Motor neuron (in vitro differentiated cells): ENCODE data around the gene HM13. TPM values are rescaled to one million over a fixed set of nuclear protein-coding genes. Genes with fewer than 3 reads are reported as not detected.
"Not testable (repeated sequence)": the region's sequence is repeated elsewhere in the genome, so short reads cannot be mapped to it uniquely, and the experiment has no call there.

Source experiments
- ATAC-seq, 8 experiments: fragments of 200-7000 bp; cut with Tn5 transposase; replicated peaks in 6 of 8; 2 replicates each; pipeline ENCODE4 v1.8.0; 2021; ENCODE audit warnings: mild to moderate bottlenecking in 8 of 8, moderate library complexity in 8 of 8
- H3K27ac ChIP-seq, 2 donors: fragments of 250-450 bp; sonication (Bioruptor Pico); 2 replicates each; pipeline ENCODE4 v1.9.0; 2021; ENCODE audit warnings: antibody characterized with exemption in 2 of 2, mild to moderate bottlenecking in 2 of 2, moderate library complexity in 1 of 2
- H3K4me1 ChIP-seq, 2 donors: fragments of 250-450 bp; sonication (Bioruptor Pico); replicated peaks in 1 of 2; 2 replicates each; pipeline ENCODE4 v1.6.1; 2021; ENCODE audit warnings: antibody characterized with exemption in 2 of 2, mild to moderate bottlenecking in 2 of 2, moderate library complexity in 1 of 2
- H3K4me3 ChIP-seq, 5 donors: fragments of 250-450 bp; sonication (Bioruptor Pico); 2 replicates each; pipeline ENCODE4 v1.9.0; 2021; ENCODE audit warnings: antibody characterized with exemption in 5 of 5, mild to moderate bottlenecking in 5 of 5, moderate library complexity in 4 of 5
- WGBS, 10 experiments: fragments of 450-650 bp; shearing (Covaris generic); methylation state at CpG; one replicate each; pipeline ENCODE4 v1.0.0; 2022; 5-methylcytosine and 5-hydroxymethylcytosine counted together
- in situ Hi-C, 9 experiments: fragments of 400-800 bp; cut with MboI; loops; one replicate each; pipeline ENCODE4 v1.15.0; 2021; ENCODE audit warnings: low sequenced_read_pairs in 9 of 9, low pct_unique_long_range_greater_than_20kb in 2 of 9; ENCODE audit not compliant: unreplicated experiment in 9 of 9
- total RNA-seq, 8 experiments: library from RNA; unstranded; fragments of 300-600 nt; gene quantifications; 2 replicates each; pipeline versions ENCODE4 v1.2.3 to v1.2.4, GENCODE V29; 2022

Gene HM13
- total RNA-seq, 8 experiments from 2014 or later = 41.7 to 148 (median 90.5) TPM

DNA sequence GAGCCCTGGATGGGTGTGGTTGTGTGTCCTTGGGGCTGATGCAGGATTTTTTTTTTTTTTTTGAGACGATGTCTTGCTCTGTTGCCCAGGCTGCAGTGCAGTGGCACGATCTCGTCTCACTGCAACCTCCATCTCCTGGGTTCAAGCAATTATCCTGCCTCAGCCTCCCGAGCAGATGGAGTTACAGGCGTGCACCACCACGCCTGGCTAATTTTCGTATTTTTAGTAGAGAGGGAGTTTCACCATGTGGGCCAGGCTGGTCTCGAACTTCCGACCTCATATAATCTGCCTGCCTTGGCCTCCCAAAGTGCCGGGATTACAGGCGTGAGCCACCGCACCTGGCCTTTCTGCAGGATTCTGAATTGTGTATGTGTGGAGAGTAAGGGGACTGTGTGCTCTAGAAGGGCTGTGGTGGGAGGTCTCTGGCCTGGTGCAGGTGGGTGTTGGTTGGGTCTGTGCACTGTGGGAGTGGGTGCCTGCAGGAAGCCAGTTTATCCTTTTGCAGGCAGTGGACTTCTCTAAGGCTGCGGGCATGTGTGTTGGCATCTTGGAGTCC is 79.8 kb downstream of the HM13 start:
- Histone ChIP-seq H3K4me3 (no peak overlapping the region), H3K4me1 (peaks cover 4 to 14% of the 10 kb centered on the region in 2 donors), H3K27ac (no peak overlapping the region)
- in situ Hi-C loops = no loop called here
- 78 to 98% (median 90%) methylated on average over 1 to 10 of the region's 13 CpGs; no CpG with 5 or more reads in 5 of the 10 experiments for WGBS, 10 experiments
- ATAC-seq = no peak

- ATAC-seq = peak in 5 of 8 experiments; percentile 41 to 58 (median 51)
- Histone ChIP-seq H3K4me1 (peaks cover 4 to 14% of the 10 kb centered on the region in 2 donors), H3K27ac (peak overlapping the region in 1 of 2 donors; percentile 11), H3K4me3 (no peak overlapping the region)
- in situ Hi-C loops = no loop called here
- WGBS, 10 experiments = 29 to 93% (median 71%) methylated on average over 2 to 7 of the region's 11 CpGs; no CpG with 5 or more reads in 2 of the 10 experiments
These were observed 80.5 kb downstream of the HM13 start for GRCh38 chr20:31594558-31595379.

- Histone ChIP-seq H3K4me3 (no peak overlapping the region), H3K27ac (no peak overlapping the region), H3K4me1 (peaks cover 4 to 14% of the 10 kb centered on the region in 2 donors)
- 48 to 100% (median 78%) methylated on average over 1 to 3 of the region's 3 CpGs; no CpG with 5 or more reads in 5 of the 10 experiments for WGBS, 10 experiments
- no peak for ATAC-seq
- in situ Hi-C loops = no loop called here
These were observed 81.1 kb downstream of the HM13 start for GRCh38 chr20:31595380-31595653.

DNA sequence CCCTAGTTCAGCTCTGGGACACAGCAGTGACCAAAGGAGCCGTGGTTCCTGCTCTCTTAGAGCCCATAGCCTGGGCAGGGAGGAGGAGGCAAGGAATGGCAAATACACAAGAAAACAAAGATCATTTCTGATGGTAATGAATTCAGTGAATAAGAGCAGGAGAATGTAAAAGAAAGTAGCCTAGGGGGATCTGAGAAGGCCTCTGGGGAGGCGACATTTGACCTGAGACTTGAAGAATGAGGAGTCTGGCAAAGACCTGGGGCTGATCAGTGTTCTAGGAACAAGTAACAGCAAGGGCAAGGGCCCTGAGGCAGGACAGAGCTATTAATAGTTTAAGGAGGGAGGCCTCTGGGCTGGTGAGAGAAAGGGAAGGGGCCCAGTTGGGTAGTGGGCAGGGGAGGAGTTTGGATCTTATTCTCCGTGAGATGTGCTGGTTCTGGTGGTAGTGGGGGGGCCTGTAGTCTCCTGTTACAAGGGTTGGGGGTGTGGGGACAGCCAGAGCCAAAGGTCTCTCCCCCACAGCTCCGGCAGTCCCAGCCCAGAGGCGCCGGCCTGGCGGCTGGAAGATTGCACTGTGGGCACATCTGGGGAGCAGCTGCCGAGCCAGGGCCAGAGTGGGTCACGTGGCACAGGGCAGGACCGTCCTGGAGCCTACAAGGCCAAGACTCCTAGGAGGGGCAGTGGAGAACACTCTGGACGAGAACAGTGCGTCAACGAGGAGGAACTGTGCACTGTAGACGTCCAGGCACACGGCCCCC is 81.6 kb downstream of the HM13 start:
- peaks cover 3 to 13% of the 10 kb centered on the region in 2 donors for H3K4me1 ChIP-seq
- 0 to 60% (median 7%) methylated on average over 1 to 8 of the region's 15 CpGs; no CpG with 5 or more reads in 2 of the 10 experiments for WGBS, 10 experiments
- peak; percentile 54 to 90 (median 80) for ATAC-seq
- H3K4me3 ChIP-seq = no peak overlapping the region
- in situ Hi-C loops = no loop called here
- H3K27ac ChIP-seq = peak overlapping the region in 1 of 2 donors; percentile 18

DNA sequence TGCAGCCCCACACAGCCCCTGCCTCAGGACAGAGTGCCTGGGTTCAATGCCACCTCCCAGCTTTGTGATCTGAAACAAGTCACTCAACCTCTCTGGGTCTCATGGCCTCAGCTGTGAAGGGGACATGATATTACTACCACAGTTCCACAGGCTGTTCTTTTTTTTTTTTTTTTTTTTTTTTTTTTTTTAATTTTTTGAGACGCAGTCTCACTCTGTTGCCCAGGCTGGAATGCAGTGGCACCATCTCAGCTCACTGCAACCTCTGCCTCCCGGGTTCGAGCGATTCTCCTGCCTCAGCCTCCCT is 82.1 kb downstream of the HM13 start:
- WGBS, 10 experiments = 34 to 100% (median 96%) methylated on average over 1 to 4 of the region's 4 CpGs; no CpG with 5 or more reads in 3 of the 10 experiments
- H3K4me3 ChIP-seq, H3K4me1 ChIP-seq, in situ Hi-C loops: not testable (repeated sequence)
- ATAC-seq = peak in 1 of 8 experiments; percentile 30
- H3K27ac ChIP-seq = peak overlapping the region in 1 of 2 donors; percentile 18

DNA sequence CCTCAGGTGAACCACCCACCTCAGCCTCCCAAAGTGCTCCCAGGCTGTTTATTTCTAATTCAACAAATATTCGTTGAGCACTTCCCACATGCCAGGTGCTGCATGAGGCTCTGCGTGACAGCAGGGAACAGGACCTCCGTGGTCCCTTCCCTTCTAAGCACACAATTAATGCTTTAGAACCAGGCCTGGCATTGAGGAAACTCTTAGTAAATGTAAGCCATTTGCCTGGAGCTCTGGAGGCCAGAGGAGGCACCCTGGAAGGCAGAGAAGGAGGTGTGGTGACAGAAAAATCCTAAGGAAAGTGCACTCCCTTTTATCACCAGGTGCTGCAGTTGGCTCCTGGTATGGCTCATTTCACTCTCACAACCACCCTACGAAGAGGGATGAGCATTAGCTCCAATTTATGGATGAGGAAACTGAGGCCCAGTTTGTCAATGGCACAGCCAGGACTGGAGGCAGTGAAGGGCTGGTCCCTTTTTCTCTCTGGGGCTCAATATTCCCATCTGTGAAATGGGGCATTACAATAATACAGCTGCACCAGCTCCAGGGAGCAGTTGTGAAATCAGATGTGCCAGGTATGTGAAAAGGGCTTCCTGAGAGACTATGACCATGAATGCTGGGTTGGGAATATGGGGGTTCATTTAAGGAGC is 82.7 kb downstream of the HM13 start:
- 21 to 75% (median 71%) methylated on average over 2 to 4 of the region's 4 CpGs; no CpG with 5 or more reads in 7 of the 10 experiments for WGBS, 10 experiments
- in situ Hi-C loops = no loop called here
- Histone ChIP-seq H3K4me1 (peaks cover 0 to 9% of the 10 kb centered on the region in 2 donors), H3K27ac (peak overlapping the region in 1 of 2 donors; percentile 6), H3K4me3 (no peak overlapping the region)
- no peak for ATAC-seq

GRCh38 chr20:31597481-31597855 is 83.2 kb downstream of the HM13 start:
- ATAC-seq = no peak
- 83 to 100% (median 95%) methylated on average over 1 to 2 of the region's 2 CpGs; no CpG with 5 or more reads in 6 of the 10 experiments for WGBS, 10 experiments
- no peak overlapping the region for H3K27ac ChIP-seq
- in situ Hi-C loops = no loop called here
- H3K4me1 ChIP-seq = peaks cover 0 to 9% of the 10 kb centered on the region in 2 donors
- no peak overlapping the region for H3K4me3 ChIP-seq

GRCh38 chr20:31602431-31602778 is 88.2 kb downstream of the HM13 start:
- H3K4me3 ChIP-seq = no peak overlapping the region
- H3K27ac ChIP-seq = no peak overlapping the region
- peaks cover 11 to 14% of the 10 kb centered on the region in 2 donors for H3K4me1 ChIP-seq
- 29 to 100% (median 100%) methylated on average over 1 to 2 of the region's 4 CpGs; no CpG with 5 or more reads in 3 of the 10 experiments for WGBS, 10 experiments
- in situ Hi-C loops = no loop called here
- ATAC-seq = no peak

DNA sequence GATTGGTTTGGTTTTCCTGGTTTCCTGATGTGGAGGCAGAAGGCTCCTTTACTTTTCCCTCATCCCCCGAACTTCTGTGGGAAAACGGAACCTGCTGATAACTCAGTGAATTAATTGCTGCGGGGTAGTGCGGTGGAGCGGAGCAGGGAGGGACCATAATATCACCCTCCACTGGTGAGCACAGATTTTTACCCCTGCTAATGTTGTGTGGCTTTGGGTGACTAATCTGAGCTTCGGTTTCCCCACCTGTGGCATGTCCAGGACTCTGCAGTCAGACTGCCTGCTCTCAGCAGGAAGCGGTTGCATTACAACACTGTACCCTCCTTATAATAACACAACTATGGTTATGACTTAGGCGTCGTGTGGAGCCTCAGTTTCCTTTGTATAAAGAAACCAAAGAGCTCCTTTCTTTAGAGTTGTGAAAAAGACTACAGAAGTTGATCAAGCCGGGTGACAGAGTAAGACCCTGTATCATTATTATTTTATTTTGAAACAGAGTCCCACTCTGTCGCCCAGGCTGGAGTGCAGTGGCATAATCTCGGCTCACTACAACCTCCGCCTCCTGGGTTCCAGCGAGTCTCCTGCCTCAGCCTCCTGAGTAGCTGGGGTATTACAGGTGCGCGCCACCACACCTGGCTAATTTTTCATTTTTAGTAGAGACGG is 88.7 kb downstream of the HM13 start:
- H3K4me1 ChIP-seq = peaks cover 16 to 19% of the 10 kb centered on the region in 2 donors
- 0 to 89% (median 61%) methylated on average over 2 to 14 of the region's 17 CpGs; no CpG with 5 or more reads in 1 of the 10 experiments for WGBS, 10 experiments
- no peak for ATAC-seq
- H3K4me3 ChIP-seq = no peak overlapping the region
- in situ Hi-C loops = no loop called here
- no peak overlapping the region for H3K27ac ChIP-seq

DNA sequence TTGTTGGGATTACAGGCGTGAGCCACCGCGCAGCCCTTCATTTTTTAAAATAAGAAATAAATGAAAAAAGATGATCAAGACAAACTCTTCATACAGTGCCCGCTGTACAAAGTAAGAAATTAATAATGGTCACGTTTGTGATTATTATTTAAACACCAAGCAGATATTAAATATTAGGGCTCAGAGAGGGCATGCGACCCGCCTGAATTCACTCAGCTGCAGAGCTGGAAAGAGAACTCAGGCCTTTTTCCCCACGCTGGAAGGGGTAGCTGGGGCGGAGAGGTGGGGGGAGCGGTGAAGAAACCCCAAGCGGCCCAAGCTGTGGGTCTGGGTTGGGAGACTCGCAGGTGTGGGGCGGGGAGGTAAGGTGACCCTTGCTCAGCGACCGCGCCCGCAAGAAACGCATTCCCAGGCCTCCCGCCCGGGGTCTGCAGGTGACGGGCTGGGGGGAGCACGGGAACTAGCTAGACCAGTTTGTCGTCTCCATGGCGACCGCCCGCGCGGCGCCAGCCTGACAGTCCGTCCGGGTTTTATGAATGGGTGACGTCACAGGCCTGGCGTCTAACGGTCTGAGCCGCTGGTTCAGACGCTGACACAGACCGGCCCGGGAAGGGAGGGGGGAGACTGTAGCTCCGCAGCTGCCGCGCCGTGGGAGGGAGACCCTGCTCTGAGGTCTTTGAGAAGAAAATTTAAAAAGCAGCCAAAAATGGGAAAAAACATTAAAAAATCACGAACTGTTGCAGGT is 89.8 kb downstream of the HM13 start:
- H3K4me3 ChIP-seq = peak overlapping the region; percentile 44 to 97 (median 53)
- in situ Hi-C loops = no loop called here
- ATAC-seq = peak; percentile 12 to 78 (median 76)
- H3K4me1 ChIP-seq = peaks cover 26 to 30% of the 10 kb centered on the region in 2 donors
- WGBS, 10 experiments = 0 to 100% (median 23%) methylated on average over 1 to 19 of the region's 43 CpGs; no CpG with 5 or more reads in 1 of the 10 experiments
- no peak overlapping the region for H3K27ac ChIP-seq

DNA sequence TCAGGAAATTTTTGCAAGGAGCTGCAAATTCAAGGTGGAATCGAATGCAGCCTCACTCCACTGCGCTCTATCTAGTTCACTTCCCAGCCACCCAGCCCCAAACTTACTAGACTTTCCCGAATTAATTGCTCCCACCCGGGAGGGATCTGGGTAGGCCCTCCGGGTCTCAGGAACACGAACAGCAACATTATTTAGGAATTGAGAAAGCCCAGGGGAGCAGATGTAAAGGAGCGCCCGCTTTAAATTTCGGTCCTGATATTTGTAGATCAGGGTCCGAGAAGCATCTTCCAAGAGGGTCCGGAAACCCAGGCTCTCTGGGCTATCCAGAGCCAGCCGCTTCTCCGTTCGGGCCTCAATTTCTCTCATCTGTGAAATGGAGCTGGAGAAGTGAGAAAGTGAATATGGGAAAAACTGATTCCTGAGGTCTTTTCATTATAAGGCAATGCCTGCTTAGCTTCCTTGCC is 90.4 kb downstream of the HM13 start:
- Histone ChIP-seq H3K4me1 (peaks cover 26 to 31% of the 10 kb centered on the region in 2 donors), H3K4me3 (peak overlapping the region; percentile 44 to 97 (median 53)), H3K27ac (peak overlapping the region in 1 of 2 donors; percentile 13)
- 0 to 4% (median 0%) methylated on average over 1 to 14 of the region's 14 CpGs; no CpG with 5 or more reads in 3 of the 10 experiments for WGBS, 10 experiments
- ATAC-seq = peak in 3 of 8 experiments; percentile 1 to 2 (median 2)
- in situ Hi-C loops = no loop called here
